Loucy (cell line): Measurements from ENCODE around the gene WDR5.

ENCODE experiments used
- H2AFZ ChIP-seq: fragments of 200-600 bp; sonication (generic); 2 replicates; pipeline ENCODE4 v1.6.0; 2016; ENCODE audit warnings: antibody characterized with exemption, mild to moderate bottlenecking, low read length, moderate library complexity
- H3F3A ChIP-seq: fragments of 200-600 bp; 2 replicates; pipeline ENCODE4 v1.6.0; 2016; ENCODE audit warnings: antibody characterized with exemption, low read depth, mild to moderate bottlenecking
- H3K27me3 ChIP-seq: fragments of 200-600 bp; sonication (generic); 2 replicates; pipeline ENCODE4 v1.6.1; 2014; ENCODE audit warnings: low read length, mild to moderate bottlenecking; ENCODE audit not compliant: insufficient read depth, poor library complexity, severe bottlenecking
- H3K36me3 ChIP-seq: fragments of 200-600 bp; sonication (generic); 2 replicates; pipeline ENCODE4 v1.6.1; 2016; ENCODE audit warnings: low read length; ENCODE audit not compliant: insufficient read depth
- H3K4me1 ChIP-seq: fragments of 200-600 bp; sonication (generic); 2 replicates; pipeline ENCODE4 v1.5.1; 2014; ENCODE audit warnings: low read length, mild to moderate bottlenecking; ENCODE audit not compliant: insufficient read depth, poor library complexity, severe bottlenecking
- H3K4me2 ChIP-seq: fragments of 200-600 bp; sonication (generic); 2 replicates; pipeline ENCODE4 v1.6.0; 2014; ENCODE audit warnings: antibody characterized with exemption, low read length, low read depth, mild to moderate bottlenecking; ENCODE audit not compliant: poor library complexity, severe bottlenecking
- H3K4me3 ChIP-seq: fragments of 200-600 bp; sonication (generic); 2 replicates; pipeline ENCODE4 v1.5.1; 2014; ENCODE audit warnings: low read length, mild to moderate bottlenecking, mixed read lengths; ENCODE audit not compliant: poor library complexity, severe bottlenecking
- H3K79me2 ChIP-seq: fragments of 200-600 bp; sonication (generic); 2 replicates; pipeline ENCODE4 v1.6.1; 2014; ENCODE audit warnings: low read length; ENCODE audit not compliant: insufficient read depth
- H3K9ac ChIP-seq: fragments of 200-600 bp; sonication (generic); 2 replicates; pipeline ENCODE4 v1.6.0; 2014; ENCODE audit warnings: mild to moderate bottlenecking, low read depth, low read length, moderate library complexity; ENCODE audit not compliant: poor library complexity, severe bottlenecking
- H3K9me2 ChIP-seq: fragments of 200-600 bp; sonication (generic); replicated peaks from 2 replicates; pipeline ENCODE4 v1.6.1; 2016; ENCODE audit warnings: low read depth, low read length, mixed read lengths
- H3K9me3 ChIP-seq: fragments of 200-600 bp; sonication (generic); 2 replicates; pipeline ENCODE4 v1.6.1; 2014; ENCODE audit warnings: mild to moderate bottlenecking, antibody characterized with exemption, low read length, low read depth; ENCODE audit not compliant: insufficient read depth
- H4K20me1 ChIP-seq: fragments of 200-600 bp; sonication (generic); 2 replicates; pipeline ENCODE4 v1.6.0; 2014; ENCODE audit warnings: antibody characterized with exemption, low read length, mild to moderate bottlenecking; ENCODE audit not compliant: insufficient read depth, poor library complexity, severe bottlenecking
- CTCF ChIP-seq: fragments of 200-600 bp; sonication (generic); conservative IDR thresholded peaks from 2 replicates; pipeline ENCODE4 v1.5.1; 2014; ENCODE audit warnings: mild to moderate bottlenecking, antibody characterized with exemption, low read length
- EZH2phosphoT487 ChIP-seq: fragments of 200-600 bp; IDR thresholded peaks from 2 replicates; pipeline ENCODE4 v1.6.1; 2018; ENCODE audit warnings: antibody characterized with exemption, mild to moderate bottlenecking, moderate library complexity, borderline replicate concordance

Gene WDR5

GRCh38 chr9:134174526-134175290 is 38.8 kb downstream of the WDR5 start:
- no peaks in the 10 kb centered on the region for H3K9me2 ChIP-seq
- H4K20me1 ChIP-seq, result no peaks in the 10 kb centered on the region
- H3K4me3 ChIP-seq, result no peak overlapping the region
- H3K79me2 ChIP-seq, result no peaks in the 10 kb centered on the region
- no peaks in the 10 kb centered on the region for H3K36me3 ChIP-seq
- no peaks in the 10 kb centered on the region for H3K9me3 ChIP-seq
- H3F3A ChIP-seq, result no peaks in the 10 kb centered on the region
- no peak overlapping the region for H3K4me2 ChIP-seq
- TF ChIP-seq EZH2phosphoT487 (no peak), CTCF (no peak)
- H2AFZ ChIP-seq, result no peak overlapping the region
- H3K9ac ChIP-seq, result no peak overlapping the region
- peaks cover 14% of the 10 kb centered on the region for H3K4me1 ChIP-seq
- no peaks in the 10 kb centered on the region for H3K27me3 ChIP-seq

- Histone ChIP-seq H4K20me1 (no peaks in the 10 kb centered on the region), H3K27me3 (no peaks in the 10 kb centered on the region), H3K9me2 (no peaks in the 10 kb centered on the region), H3K9ac (no peak overlapping the region), H2AFZ (no peak overlapping the region), H3F3A (no peaks in the 10 kb centered on the region), H3K4me3 (no peak overlapping the region), H3K36me3 (no peaks in the 10 kb centered on the region), H3K79me2 (no peaks in the 10 kb centered on the region), H3K4me1 (peaks cover 14% of the 10 kb centered on the region), H3K4me2 (no peak overlapping the region), H3K9me3 (no peaks in the 10 kb centered on the region)
- TF ChIP-seq EZH2phosphoT487 (no peak), CTCF (no peak)
These were observed 39.5 kb downstream of the WDR5 start for GRCh38 chr9:134175291-134175807.

- Histone ChIP-seq H3K4me3 (no peak overlapping the region), H3K4me1 (peaks cover 14% of the 10 kb centered on the region), H3K36me3 (no peaks in the 10 kb centered on the region), H3K79me2 (no peaks in the 10 kb centered on the region), H3K4me2 (no peak overlapping the region), H3K9ac (no peak overlapping the region), H4K20me1 (no peaks in the 10 kb centered on the region), H2AFZ (no peak overlapping the region), H3K9me3 (no peaks in the 10 kb centered on the region), H3F3A (no peaks in the 10 kb centered on the region), H3K27me3 (no peaks in the 10 kb centered on the region), H3K9me2 (no peaks in the 10 kb centered on the region)
- no peak for TF ChIP-seq EZH2phosphoT487
- no peak for TF ChIP-seq CTCF
These were observed 40.1 kb downstream of the WDR5 start for GRCh38 chr9:134175808-134176598.
